ENCODE measurements around the gene LARP4. TPM values are rescaled to one million over a fixed set of nuclear protein-coding genes. Genes with fewer than 3 reads are reported as not detected.
"Not testable (repeated sequence)": the region's sequence is repeated elsewhere in the genome, so short reads cannot be mapped to it uniquely, and the experiment has no call there.

Gene LARP4
- 55.6 TPM for total RNA-seq
- long read RNA-seq, full-length matches to known transcripts, result 6 of 42 reads
- long read RNA-seq, partial matches to known transcripts, result 31 of 42 reads
- long read RNA-seq, other reads (novel, unspliced or antisense), result 5 of 42 reads

GRCh38 chr12:50400638-50401499 is at the start of gene LARP4:
Gene LARP4 (plus strand): TSS chr12:50400885. CDS start chr12:50401011, 126 bp downstream.
- intact Hi-C loops (cut with micrococcal nuclease), result no loop called here
- ATAC-seq (peak; percentile 98), DNase-seq (peak; percentile 93)

GRCh38 chr12:50351120-50352043 is 49.3 kb upstream of the LARP4 start:
- intact Hi-C loops (cut with micrococcal nuclease), result no loop called here
- DNase-seq (peak; percentile 35), ATAC-seq (peak; percentile 48)

GRCh38 chr12:50353404-50353803 is 47.3 kb upstream of the LARP4 start:
- ATAC-seq (no peak), DNase-seq (no peak)
- intact Hi-C loops (cut with micrococcal nuclease), result no loop called here

GRCh38 chr12:50353869-50354593 is 46.7 kb upstream of the LARP4 start:
- DNase-seq, result no peak
- intact Hi-C loops (cut with micrococcal nuclease), result no loop called here
- ATAC-seq, result no peak

GRCh38 chr12:50354908-50355307 is 45.8 kb upstream of the LARP4 start:
- DNase-seq, result no peak
- intact Hi-C loops (cut with micrococcal nuclease), result no loop called here
- no peak for ATAC-seq

- intact Hi-C loops (cut with micrococcal nuclease), result no loop called here
- DNase-seq (no peak), ATAC-seq (no peak)
Measured at GRCh38 chr12:50355365-50355764, 45.3 kb upstream of the LARP4 start.

GRCh38 chr12:50362671-50363070 is 38.0 kb upstream of the LARP4 start:
- ATAC-seq (no peak), DNase-seq (no peak)
- intact Hi-C loops (cut with micrococcal nuclease), result no loop called here

- no peak for DNase-seq
- intact Hi-C loops (cut with micrococcal nuclease), result no loop called here
- ATAC-seq, result no peak
Measured at GRCh38 chr12:50363141-50363540, 37.5 kb upstream of the LARP4 start.

GRCh38 chr12:50365709-50366406 is 34.8 kb upstream of the LARP4 start:
- intact Hi-C loops (cut with micrococcal nuclease), result no loop called here

GRCh38 chr12:50370672-50371071 is 30.0 kb upstream of the LARP4 start:
- DNase-seq; ATAC-seq; intact Hi-C loops (cut with micrococcal nuclease): not testable (repeated sequence)

More at GRCh38 chr12:50365709-50366406, 34.8 kb upstream of the LARP4 start:
- DNase-seq (no peak), ATAC-seq (no peak)

GRCh38 chr12:50375802-50376201 is 24.9 kb upstream of the LARP4 start:
- DNase-seq, result no peak
- no peak for ATAC-seq
- intact Hi-C loops (cut with micrococcal nuclease), result no loop called here

GRCh38 chr12:50380761-50381325 is 19.8 kb upstream of the LARP4 start:
- intact Hi-C loops (cut with micrococcal nuclease), result no loop called here
- no peak for ATAC-seq
- DNase-seq, result no peak

GRCh38 chr12:50387487-50387886 is 13.2 kb upstream of the LARP4 start:
- no peak for DNase-seq
- ATAC-seq, result no peak

GRCh38 chr12:50387972-50388478 is 12.7 kb upstream of the LARP4 start:
- ATAC-seq (no peak), DNase-seq (no peak)
- intact Hi-C loops (cut with micrococcal nuclease), result no loop called here

More at GRCh38 chr12:50387487-50387886, 13.2 kb upstream of the LARP4 start:
- intact Hi-C loops (cut with micrococcal nuclease), result no loop called here

GRCh38 chr12:50388793-50389192 is 11.9 kb upstream of the LARP4 start:
- ATAC-seq; intact Hi-C loops (cut with micrococcal nuclease); DNase-seq: not testable (repeated sequence)

- intact Hi-C loops (cut with micrococcal nuclease), result no loop called here
- ATAC-seq (no peak), DNase-seq (no peak)
Measured at GRCh38 chr12:50390316-50390741, 10.4 kb upstream of the LARP4 start.

- DNase-seq, result no peak
- ATAC-seq, result no peak
- intact Hi-C loops (cut with micrococcal nuclease), result no loop called here
Measured at GRCh38 chr12:50394469-50395029, 6.1 kb upstream of the LARP4 start.

All from left ventricle myocardium superior (tissue), 1 donor.